Tibial nerve (tissue), 4 donors: ENCODE results near the gene MEIOB.

Experiments
- EP300 ChIP-seq, 2 donors: sonication (generic); formaldehyde crosslinking; IDR thresholded peaks; one replicate each; pipeline ENCODE4 v1.6.1; 2017; ENCODE audit warnings: antibody characterized with exemption in 2 of 2, mild to moderate bottlenecking in 1 of 2
- POLR2A ChIP-seq, 2 donors: fragments of 450-650 bp; IDR thresholded peaks; one replicate each; pipeline ENCODE4 v1.6.1; 2017; ENCODE audit warnings: antibody characterized with exemption in 2 of 2, mild to moderate bottlenecking in 2 of 2, moderate library complexity in 2 of 2
- TF ChIP-seq, protein P1 (sequence below), 5 experiments: fragments of 200-600 bp in 3 of 5; fragments of 450-650 bp in 2 of 5; sonication (generic) in 3 of 5; IDR thresholded peaks; one replicate each; pipeline ENCODE4 v1.5.1; 2016 to 2019; ENCODE audit warnings: antibody characterized with exemption in 5 of 5, mild to moderate bottlenecking in 3 of 5, moderate library complexity in 2 of 5

DNA sequence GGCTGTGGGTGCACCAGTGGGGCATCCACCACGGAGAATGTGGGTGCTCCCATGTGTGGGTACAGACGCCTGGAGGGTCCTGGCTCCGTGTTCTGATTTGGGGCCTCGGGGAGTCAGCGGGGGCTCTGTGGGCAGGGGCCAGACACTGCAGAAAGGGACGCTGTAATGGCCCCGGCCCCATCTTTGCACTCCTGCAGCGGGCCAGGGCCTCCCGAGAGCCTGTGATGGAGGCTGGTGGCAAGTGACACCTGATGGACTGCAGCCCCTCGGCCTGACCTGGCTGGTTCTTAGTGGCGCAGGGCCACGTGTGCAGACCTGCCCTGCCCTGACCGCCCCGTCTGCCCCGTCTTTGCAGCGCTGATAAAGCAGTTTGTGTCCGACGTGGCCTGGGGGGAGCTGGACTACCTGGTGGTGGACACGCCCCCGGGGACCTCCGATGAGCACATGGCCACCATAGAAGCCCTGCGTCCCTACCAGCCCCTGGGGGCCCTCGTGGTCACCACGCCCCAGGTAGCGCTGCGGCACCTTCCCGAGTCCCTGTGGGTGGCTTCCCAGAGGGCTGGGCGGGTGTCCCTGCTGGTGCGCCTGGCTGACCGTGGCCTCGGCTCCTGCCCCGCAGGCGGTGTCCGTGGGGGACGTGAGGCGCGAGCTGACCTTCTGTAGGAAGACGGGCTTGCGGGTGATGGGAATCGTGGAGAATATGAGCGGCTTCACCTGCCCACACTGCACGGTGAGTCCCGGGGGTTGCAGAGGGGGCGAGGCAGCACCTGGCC lies 84.5 kb downstream of the MEIOB start:
- TF ChIP-seq, protein P1, sequence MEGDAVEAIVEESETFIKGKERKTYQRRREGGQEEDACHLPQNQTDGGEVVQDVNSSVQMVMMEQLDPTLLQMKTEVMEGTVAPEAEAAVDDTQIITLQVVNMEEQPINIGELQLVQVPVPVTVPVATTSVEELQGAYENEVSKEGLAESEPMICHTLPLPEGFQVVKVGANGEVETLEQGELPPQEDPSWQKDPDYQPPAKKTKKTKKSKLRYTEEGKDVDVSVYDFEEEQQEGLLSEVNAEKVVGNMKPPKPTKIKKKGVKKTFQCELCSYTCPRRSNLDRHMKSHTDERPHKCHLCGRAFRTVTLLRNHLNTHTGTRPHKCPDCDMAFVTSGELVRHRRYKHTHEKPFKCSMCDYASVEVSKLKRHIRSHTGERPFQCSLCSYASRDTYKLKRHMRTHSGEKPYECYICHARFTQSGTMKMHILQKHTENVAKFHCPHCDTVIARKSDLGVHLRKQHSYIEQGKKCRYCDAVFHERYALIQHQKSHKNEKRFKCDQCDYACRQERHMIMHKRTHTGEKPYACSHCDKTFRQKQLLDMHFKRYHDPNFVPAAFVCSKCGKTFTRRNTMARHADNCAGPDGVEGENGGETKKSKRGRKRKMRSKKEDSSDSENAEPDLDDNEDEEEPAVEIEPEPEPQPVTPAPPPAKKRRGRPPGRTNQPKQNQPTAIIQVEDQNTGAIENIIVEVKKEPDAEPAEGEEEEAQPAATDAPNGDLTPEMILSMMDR (IDR thresholded peaks at IDR 0.05): no peak
- TF ChIP-seq POLR2A (IDR thresholded peaks at IDR 0.05) (no peak), EP300 (IDR thresholded peaks at IDR 0.05) (no peak)
